Fibroblast of peridontal ligament (primary cell): ENCODE measurements around the gene CPT1B.
A peak's percentile ranks its signal among the peaks of the same experiment; 100 is the strongest.

ENCODE experiments used
- DNase-seq: peaks from one replicate; pipeline ENCODE4 v3.0.0-alpha.2; 2010; ENCODE audit errors: extremely low read depth

Gene CPT1B

DNA sequence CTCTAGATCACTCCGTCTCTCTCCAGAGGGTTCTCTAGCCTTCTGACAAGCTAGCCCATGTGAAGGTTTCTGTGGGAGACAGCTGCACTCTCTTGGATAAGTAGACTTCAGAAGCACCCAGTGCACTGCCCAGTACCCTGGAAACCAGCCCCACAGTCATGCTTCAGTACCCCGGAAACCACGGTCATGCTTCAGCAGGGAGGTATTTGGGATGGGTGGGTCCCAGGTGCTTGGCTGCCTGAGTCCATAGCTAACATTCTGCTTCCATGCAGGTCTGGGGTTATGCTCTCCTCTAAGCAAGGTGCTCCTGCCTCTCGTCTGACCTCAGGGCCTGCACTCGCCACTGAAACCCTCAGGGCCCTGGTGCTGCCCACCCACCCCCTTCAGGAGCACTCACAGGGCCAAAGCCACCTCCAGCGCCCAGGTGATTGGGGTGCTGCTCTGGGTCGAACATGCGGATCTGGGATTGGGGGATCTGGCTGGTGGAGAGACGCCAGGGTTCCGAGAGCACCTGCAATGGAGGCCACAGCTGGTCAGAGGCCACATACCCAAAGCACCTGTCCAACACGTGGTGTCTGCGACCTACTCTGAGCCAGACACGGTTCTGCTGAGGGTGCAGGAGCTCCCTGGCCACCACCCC is 8.2 kb downstream of the CPT1B start:
- DNase-seq, result no peak

GRCh38 chr22:50569041-50569459 is 9.2 kb downstream of the CPT1B start:
- no peak for DNase-seq

- no peak for DNase-seq
Measured at GRCh38 chr22:50568626-50569025, 9.6 kb downstream of the CPT1B start.

- DNase-seq, result no peak
Measured at GRCh38 chr22:50567721-50568252, 10.4 kb downstream of the CPT1B start.

GRCh38 chr22:50564289-50564688 is 13.9 kb downstream of the CPT1B start:
- DNase-seq, result no peak

- DNase-seq, result no peak
Measured at GRCh38 chr22:50563413-50564160, 14.6 kb downstream of the CPT1B start.

GRCh38 chr22:50562523-50563412 is 15.5 kb downstream of the CPT1B start, which contains the start of gene SYCE3:
Gene SYCE3, minus strand, starts transcription at chr22:50562919. Its CDS starts 6,514 bp downstream, at chr22:50556405.
- peak; percentile 78 for DNase-seq

DNA sequence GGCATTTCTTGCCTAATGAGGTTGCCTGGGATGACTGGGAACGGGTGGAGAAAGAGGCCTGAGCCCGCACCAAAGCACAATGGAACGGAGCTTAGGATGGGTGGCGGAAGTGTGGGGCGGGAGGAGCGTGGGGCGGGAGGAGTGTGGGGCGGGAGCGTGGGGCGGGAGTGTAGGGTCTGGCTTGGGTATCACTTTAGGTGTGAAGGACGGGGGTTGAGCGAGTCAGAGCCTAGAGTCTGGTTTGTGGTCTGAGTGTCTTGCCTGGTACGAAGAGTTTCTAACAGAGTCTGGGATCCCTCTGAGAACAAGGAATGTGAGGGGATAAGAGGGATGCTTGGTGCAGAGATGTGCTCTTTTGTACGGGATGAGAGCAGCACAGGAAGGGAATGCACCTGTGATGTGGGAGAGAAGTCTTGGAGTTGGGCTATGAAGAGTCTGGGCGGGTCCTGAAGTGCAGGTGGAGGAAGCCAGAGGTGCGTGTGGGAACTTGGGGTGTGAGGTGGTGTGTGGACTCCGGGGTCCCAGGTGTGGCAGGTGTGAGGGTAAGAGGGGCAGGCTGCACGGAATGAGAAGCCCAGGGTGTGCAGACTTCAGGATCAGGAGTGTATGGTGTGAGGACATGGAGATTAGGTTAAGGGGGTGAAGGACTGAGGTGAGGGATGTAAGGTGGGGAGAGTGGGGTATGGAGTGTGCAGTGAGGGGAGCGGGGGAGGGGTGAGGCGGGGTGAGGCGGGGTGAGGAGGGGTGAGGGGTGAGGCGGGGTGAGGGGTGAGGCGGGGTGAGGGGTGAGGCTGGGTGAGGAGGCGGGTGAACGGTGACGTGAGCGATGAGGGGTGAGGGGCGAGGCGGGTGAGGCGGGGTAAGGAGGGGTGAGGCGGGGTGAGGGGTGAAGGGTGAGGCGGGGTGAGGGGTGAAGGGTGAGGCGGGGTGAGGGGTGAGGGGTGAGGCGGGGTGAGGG is 16.5 kb downstream of the CPT1B start:
- DNase-seq, result no peak

DNA sequence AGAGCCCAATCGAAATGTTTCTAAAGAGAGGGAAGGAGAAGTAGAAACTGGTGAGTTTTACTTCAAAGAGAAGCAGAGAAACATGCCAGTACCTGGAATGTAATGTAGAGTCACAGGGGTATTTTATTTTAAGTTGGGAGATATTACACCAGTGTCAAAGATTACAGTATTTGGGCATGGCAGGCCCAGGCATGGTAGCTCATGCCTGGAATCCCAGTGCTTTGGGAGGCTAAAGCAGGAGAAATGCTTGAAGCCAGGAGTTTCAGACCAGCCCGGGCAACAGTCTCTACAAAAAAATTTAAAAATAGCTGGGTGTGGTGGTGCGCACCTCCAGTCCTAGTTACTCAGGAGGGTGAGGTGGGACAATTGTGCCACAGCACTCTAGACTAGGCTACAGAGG is 18.2 kb downstream of the CPT1B start:
- DNase-seq, result no peak

GRCh38 chr22:50556703-50557102 is 21.5 kb downstream of the CPT1B start:
- DNase-seq, result no peak

- DNase-seq, result no peak
Measured at GRCh38 chr22:50553310-50553709, 24.9 kb downstream of the CPT1B start.

- DNase-seq, result no peak
Measured at GRCh38 chr22:50551160-50551752, 27.0 kb downstream of the CPT1B start.

DNA sequence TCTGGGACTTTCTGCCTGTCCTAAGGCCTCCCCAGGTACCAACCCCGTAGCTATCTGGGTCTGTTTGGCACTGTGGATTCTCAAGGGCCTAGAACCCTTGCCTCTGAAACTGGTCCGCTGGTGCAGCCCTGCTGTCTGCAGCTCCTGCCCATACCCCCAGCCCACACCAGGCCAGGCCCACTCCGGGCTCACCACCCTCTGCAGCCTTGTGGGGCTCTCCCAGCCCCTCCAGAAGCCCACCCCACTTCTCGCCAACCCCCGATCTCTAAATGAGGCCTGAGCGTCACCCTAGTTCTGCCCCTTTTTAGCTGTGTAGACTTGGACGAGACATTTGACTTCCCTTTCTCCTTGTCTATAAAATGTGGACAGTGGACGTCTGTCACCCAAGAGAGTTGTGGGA is 27.8 kb downstream of the CPT1B start:
- no peak for DNase-seq

DNA sequence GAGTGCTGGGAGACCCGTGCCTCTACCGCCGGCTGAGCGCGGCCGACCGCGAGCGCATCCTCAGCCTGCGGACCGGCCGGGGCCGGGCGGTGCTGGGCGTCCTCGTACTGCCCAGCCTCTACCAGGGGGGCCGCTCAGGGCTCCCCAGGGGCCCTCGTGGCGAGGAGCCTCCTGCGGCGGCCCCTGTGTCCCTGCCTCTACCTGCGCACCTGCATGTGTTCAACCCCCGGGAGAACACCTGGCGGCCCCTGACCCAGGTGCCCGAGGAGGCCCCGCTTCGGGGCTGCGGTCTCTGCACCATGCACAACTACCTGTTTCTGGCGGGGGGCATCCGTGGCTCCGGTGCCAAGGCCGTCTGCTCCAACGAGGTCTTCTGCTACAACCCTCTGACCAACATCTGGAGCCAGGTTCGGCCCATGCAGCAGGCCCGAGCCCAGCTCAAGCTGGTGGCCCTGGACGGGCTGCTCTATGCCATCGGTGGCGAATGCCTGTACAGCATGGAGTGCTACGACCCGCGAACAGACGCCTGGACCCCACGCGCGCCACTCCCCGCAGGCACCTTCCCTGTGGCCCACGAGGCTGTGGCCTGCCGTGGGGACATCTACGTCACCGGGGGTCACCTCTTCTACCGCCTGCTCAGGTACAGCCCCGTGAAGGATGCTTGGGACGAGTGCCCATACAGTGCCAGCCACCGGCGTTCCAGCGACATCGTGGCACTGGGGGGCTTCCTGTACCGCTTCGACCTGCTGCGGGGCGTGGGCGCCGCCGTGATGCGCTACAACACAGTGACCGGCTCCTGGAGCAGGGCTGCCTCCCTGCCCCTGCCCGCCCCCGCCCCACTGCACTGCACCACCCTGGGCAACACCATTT is 29.1 kb downstream of the CPT1B start:
- DNase-seq, result no peak

DNA sequence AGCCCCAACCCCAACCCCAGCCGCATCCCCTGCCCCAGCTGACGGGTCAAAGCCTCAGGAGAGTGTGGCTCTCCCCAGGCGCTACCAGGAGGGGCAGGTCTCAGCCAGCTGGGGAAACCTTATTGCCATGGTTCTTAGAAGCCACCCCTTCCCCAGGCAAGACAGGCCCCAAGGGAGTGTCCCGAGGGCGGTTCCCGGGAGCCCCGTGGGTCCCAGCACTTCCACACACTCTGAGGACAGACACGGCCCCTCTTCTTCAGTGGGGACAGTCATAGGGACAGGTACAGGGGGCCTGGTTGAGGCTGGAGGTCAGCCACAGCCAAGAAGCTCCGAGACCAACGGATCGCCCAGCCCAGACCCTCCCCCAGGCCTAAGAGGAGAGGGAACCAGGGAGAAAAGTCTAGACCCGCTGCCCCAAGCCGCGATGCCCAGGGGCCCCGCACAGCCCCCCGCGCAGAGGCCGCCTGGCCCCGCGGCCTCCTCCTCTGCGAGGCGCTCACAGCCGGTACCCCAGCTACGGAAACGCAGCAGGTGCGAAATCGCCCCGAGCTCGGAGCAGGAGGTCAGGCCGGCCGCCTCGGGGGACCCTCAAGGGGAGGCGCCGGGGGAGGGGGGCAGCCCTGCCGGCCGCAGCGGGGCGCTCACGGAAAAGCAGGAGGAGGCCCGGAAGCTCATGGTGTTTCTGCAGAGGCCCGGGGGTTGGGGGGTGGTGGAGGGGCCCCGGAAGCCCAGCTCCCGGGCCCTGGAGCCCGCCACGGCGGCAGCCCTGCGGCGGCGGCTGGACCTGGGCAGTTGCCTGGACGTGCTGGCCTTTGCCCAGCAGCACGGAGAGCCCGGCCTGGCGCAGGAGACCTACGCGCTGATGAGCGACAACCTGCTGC is 29.9 kb downstream of the CPT1B start:
- no peak for DNase-seq

DNA sequence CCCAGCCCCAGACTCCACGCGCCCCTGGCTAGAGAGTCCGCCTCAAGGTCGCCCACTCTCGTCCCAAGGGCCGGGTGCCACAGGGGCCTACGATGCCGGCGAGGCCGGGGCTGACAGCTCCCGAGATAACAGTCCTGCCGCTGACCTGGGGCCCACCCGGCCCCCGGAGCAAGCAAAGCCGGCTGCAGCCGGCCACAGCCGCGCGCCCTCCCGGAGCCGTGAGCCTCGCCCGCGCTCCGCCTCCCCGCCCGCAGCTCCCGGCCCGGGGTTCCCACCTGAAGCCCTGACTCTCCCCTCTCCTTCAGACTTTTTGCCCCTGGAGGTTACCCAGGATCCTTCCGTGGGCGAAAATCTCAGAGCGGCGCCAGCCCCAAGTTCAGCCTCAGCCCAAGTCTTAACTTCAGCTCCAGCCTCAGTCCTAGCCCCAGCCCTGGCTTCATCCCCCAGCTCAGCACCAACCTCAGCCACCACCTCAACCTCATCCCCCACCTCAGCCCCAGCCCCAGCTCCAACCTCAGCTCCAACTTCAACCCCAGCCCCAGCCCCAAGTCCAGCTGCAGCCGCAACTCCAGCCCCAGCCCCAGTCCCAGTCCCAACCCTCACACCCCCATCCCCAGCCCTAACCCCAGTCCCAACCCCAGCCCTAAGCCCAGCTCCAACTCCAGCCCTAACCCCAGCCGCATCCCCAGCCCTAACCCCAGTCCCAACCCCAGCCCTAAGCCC is 30.8 kb downstream of the CPT1B start:
- no peak for DNase-seq

- no peak for DNase-seq
Measured at GRCh38 chr22:50546326-50547262, 31.6 kb downstream of the CPT1B start.
